Measurements from ENCODE around the gene CELF3.
"Not testable (repeated sequence)": the region's sequence is repeated elsewhere in the genome, so short reads cannot be mapped to it uniquely, and the experiment has no call there.

CELF3 gene

DNA sequence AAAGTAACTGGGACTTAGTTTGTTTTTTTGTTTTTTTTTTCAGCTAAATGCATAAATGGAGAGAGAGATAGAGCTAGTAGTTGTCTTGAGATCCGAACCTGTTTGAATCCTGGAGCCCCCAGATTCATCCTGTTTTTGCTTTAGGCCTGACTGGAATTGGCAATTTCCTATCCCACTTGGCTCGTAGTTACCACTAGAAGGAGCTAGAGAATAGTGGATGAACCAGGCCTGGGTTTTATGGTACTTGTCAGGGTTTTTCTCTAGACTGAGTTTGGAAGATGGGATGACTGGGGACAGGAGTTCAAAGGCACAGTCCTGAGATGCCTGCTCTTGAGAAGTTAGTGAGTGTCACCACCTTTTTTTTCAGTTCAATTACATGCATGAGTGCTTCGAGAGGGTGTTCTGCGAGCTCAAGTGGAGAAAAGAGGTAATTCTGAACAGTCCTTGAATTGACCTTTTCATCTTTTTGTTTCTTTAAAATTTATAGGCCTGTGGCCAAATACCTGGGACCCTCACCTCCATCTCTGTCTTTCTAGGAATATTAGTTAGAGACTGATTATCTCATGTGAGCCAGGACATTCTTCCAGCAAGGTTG is 23.4 kb downstream of the CELF3 start:
- FAIRE-seq, result no peak

- no peak for FAIRE-seq
Measured at GRCh38 chr1:151692226-151692625, 24.4 kb downstream of the CELF3 start.

DNA sequence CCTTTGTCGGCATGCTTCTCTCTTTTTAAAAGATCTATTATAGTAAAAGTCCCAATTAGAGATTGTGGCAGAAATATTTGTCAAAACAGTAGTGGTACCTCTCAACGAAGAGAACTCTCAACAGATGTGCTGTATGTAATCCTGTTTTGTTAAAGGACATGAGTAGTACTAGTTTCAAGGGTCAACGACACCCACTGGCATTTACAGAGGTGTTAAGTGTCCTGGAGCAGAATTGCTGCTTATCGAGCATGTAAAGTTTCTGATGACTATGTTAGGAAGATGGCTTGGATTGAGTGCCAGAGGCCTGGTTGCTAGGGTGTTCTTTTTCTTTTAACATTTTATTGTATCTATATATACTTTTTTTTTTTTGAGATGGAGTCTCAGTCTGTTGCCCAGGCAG is 27.1 kb downstream of the CELF3 start:
- FAIRE-seq, result no peak

DNA sequence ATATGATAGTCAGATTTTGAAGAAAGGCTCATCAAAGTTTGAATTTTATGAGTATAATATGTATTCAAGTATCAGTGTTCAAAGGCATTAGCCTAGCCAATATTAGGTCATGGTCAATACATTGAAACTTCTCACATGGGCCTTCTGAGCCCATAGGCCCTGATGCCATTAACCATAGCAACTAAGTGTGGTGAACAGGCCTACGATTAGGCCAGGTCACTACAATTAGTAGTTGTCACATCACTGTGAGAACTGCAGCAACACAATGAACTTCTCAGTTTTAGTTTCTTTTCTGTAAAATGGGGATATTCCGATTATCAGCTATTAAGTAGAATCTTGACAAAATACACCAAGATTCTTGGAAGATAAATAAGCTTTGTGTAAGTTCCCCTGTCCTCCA is 30.0 kb downstream of the CELF3 start:
- FAIRE-seq, result no peak

- no peak for FAIRE-seq
Measured at GRCh38 chr1:151684128-151684527, 32.5 kb downstream of the CELF3 start.

DNA sequence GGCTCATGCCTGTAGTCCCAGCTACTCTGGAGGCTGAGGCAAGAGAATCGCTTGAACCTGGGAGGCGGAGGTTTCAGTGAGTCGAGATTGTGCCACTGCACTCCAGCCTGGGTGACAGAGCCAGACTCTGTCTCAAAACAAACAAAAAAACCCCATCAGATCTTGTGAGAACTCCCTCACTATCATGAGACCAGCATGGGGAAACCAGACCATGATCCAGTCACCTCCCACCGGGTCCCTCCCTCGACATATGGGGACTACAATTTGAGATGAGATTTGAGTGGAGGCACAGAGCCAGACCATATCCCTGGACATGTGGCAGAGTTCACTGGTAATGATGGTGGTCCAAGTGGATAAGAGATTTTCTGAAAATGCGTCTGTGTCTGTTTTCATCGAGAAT is 33.7 kb downstream of the CELF3 start:
- not testable (repeated sequence) for FAIRE-seq

DNA sequence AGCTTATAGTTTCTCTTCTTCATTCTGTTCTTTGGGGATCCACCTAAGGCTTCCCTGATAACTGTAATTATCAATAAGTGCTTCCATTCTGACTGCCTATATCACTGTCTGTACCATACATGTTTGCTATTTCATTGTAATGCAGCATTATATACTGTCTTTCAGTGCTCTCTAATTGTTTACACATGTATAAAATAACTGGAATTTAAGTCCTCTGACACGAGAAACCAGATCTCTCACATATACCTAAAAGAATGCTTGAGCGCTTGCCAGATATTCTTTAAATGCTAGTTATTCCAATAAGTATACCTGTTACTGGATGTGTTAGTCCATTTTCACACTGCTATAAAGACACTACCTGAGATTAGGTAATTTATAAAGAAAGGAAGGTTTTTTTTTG is 34.7 kb downstream of the CELF3 start:
- FAIRE-seq, result no peak

GRCh38 chr1:151680826-151681225 is 35.8 kb downstream of the CELF3 start:
- no peak for FAIRE-seq

- FAIRE-seq, result no peak
Measured at GRCh38 chr1:151680391-151680790, 36.2 kb downstream of the CELF3 start.

DNA sequence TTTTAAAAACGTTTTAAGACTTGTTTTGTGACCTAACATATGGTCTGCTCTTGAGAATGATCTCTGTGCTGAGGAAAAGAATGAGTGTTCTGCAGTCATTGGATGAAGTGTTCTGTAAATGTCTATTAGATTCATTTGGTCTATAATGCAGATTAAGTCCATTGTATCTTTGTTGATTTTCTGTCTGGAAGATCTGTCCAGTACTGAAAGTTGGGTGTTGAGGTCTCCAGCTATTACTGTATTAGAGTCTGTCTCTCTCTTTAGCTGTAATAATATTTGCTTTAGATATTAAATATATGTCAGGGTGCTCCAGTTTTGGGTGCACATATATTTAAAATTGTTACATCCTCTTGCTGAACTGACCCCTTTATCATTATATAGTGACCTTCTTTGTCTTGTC is 43.2 kb downstream of the CELF3 start:
- FAIRE-seq, result no peak

GRCh38 chr1:151670036-151670675 is 46.4 kb downstream of the CELF3 start:
- not testable (repeated sequence) for FAIRE-seq

GRCh38 chr1:151668090-151668489 is 48.5 kb downstream of the CELF3 start:
- FAIRE-seq, result no peak

GRCh38 chr1:151661751-151662150 is 54.9 kb downstream of the CELF3 start:
- FAIRE-seq, result no peak

DNA sequence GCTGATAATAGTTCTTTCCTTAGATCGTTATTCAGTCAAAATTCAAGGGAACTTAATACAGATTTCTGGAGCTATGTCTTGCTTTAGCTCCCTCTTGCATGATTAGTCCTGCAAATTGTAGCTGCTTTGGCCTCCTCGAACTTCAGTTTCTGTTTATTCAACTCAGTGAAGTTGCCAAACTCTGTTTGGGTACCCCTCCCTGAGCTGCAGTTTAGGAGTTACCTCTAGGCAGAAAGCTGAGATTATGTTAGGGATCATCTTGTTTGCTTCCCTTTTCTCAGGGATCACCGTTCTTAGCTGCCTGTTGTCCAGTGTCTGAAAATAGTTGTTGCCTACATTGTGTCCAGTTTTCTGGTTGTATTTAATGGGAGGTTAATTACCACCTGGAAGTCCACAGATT is 61.2 kb downstream of the CELF3 start:
- FAIRE-seq, result no peak

- FAIRE-seq, result no peak
Measured at GRCh38 chr1:151653397-151653796, 63.2 kb downstream of the CELF3 start.
